HCT116 (cell line): ENCODE measurements around the gene SHISAL1. TPM values are rescaled to one million over a fixed set of nuclear protein-coding genes. Genes with fewer than 3 reads are reported as not detected.

Experiments
- ATAC-seq: fragments of 200-7000 bp; cut with Tn5 transposase; 2 replicates; pipeline ENCODE4 v1.9.1; 2020; ENCODE audit warnings: mild to moderate bottlenecking, moderate library complexity
- BruUV-seq: library from RNA; stranded (reverse); fragments of 400-500 nt; replicated peaks from 2 replicates; lab custom pipeline; 2021; lab: Mats Ljungman, UMichigan
- CTCF ChIA-PET: fragments of 300-600 bp; sonication (Branson Sonifier 250); formaldehyde crosslinking; loops from one replicate; lab custom pipeline; 2021; ENCODE audit warnings: antibody characterized with exemption; lab: Charles Lee
- POLR2A ChIA-PET: fragments of 300-600, 350-600 bp; sonication (Branson Sonifier 250); formaldehyde crosslinking; loops from one replicate; lab custom pipeline; 2021; ENCODE audit warnings: antibody characterized with exemption; lab: Charles Lee
- RAD21 ChIA-PET, 2 experiments: fragments of 300-600 bp; sonication (Branson Sonifier 250); formaldehyde crosslinking; loops; one replicate each; lab custom pipeline; 2023; ENCODE audit warnings: low total read pairs in 2 of 2; ENCODE audit not compliant: uncharacterized antibody in 2 of 2, unreplicated experiment in 2 of 2, low non-redundant PET in 1 of 2; lab: Charles Lee
- DNase-seq: peaks from one replicate; pipeline ENCODE4 v3.0.0-alpha.2; 2010; ENCODE audit warnings: low read depth, low spot score
- H2AFZ ChIP-seq: fragments of 200-600 bp; shearing (Covaris generic), sonication (generic); 2 replicates; pipeline ENCODE4 v1.6.1; 2017; ENCODE audit warnings: low read depth, mixed run types, mixed read lengths, antibody characterized with exemption, low read length; ENCODE audit not compliant: poor library complexity, severe bottlenecking
- H3K27ac ChIP-seq: 2 replicates; pipeline ENCODE4 v1.5.1; 2012; ENCODE audit warnings: low read depth, low read length
- H3K27me3 ChIP-seq: fragments of 200-600 bp; sonication (generic); 2 replicates; pipeline ENCODE4 v1.6.1; 2016; ENCODE audit warnings: mixed run types, low read length, mixed read lengths; ENCODE audit not compliant: insufficient read depth
- H3K36me3 ChIP-seq, 2 experiments: fragments of 200-500 bp in 1 of 2; fragments of 200-600 bp in 1 of 2; sonication (Bioruptor generic) in 1 of 2; sonication (generic) in 1 of 2; 2 replicates each; pipeline versions ENCODE4 v1.5.1 to v1.6.1; 2014 to 2016; ENCODE audit warnings: low read length in 2 of 2, inconsistent platforms in 1 of 2, mixed read lengths in 1 of 2, mixed run types in 1 of 2; ENCODE audit not compliant: insufficient read depth in 2 of 2, control insufficient read depth in 1 of 2
- H3K4me1 ChIP-seq, 2 experiments: fragments of 200-600 bp in 1 of 2; sonication (generic) in 1 of 2; 2 replicates each; pipeline versions ENCODE4 v1.5.1 to v1.6.1; 2012 to 2017; ENCODE audit warnings: low read length in 2 of 2, inconsistent platforms in 1 of 2, mild to moderate bottlenecking in 1 of 2, mixed read lengths in 1 of 2, mixed run types in 1 of 2, moderate library complexity in 1 of 2; ENCODE audit not compliant: insufficient read depth in 2 of 2, control insufficient read depth in 1 of 2
- H3K4me2 ChIP-seq: fragments of 200-600 bp; sonication (generic); 2 replicates; pipeline ENCODE4 v1.6.1; 2017; ENCODE audit warnings: mixed run types, low read length, mixed read lengths
- H3K4me3 ChIP-seq, 2 experiments: fragments of 200-600 bp in 1 of 2; sonication (generic) in 1 of 2; replicated peaks in 1 of 2; 2 replicates each; pipeline ENCODE4 v1.5.1; 2011 to 2016; ENCODE audit warnings: low read length in 2 of 2, control low read depth in 1 of 2, low read depth in 1 of 2, mild to moderate bottlenecking in 1 of 2, mixed read lengths in 1 of 2, mixed run types in 1 of 2
- H3K79me2 ChIP-seq: fragments of 200-600 bp; sonication (generic); 2 replicates; pipeline ENCODE4 v1.6.1; 2017; ENCODE audit warnings: mild to moderate bottlenecking, mixed run types, low read length, moderate library complexity, mixed read lengths; ENCODE audit not compliant: insufficient read depth
- H3K9ac ChIP-seq: fragments of 200-600 bp; sonication (generic); 2 replicates; pipeline ENCODE4 v1.6.1; 2016; ENCODE audit warnings: low read length, mixed read lengths
- H3K9me2 ChIP-seq: fragments of 200-600 bp; sonication (generic), shearing (Covaris generic); 2 replicates; pipeline ENCODE4 v1.6.1; 2017; ENCODE audit warnings: mixed run types, mild to moderate bottlenecking, moderate library complexity; ENCODE audit not compliant: insufficient read depth
- H3K9me3 ChIP-seq, 2 experiments: fragments of 200-500 bp in 1 of 2; fragments of 200-600 bp in 1 of 2; sonication (Bioruptor generic) in 1 of 2; sonication (generic) in 1 of 2; 2 replicates each; pipeline ENCODE4 v1.6.1; 2014 to 2017; ENCODE audit warnings: low read length in 2 of 2, mixed read lengths in 2 of 2, inconsistent platforms in 1 of 2, low read depth in 1 of 2, mild to moderate bottlenecking in 1 of 2, mixed run types in 1 of 2, moderate library complexity in 1 of 2; ENCODE audit not compliant: control insufficient read depth in 1 of 2, insufficient read depth in 1 of 2
- H4K20me1 ChIP-seq: fragments of 200-600 bp; sonication (generic), shearing (Covaris generic); 2 replicates; pipeline ENCODE4 v1.6.1; 2017; ENCODE audit warnings: mixed run types, mild to moderate bottlenecking, moderate library complexity; ENCODE audit not compliant: insufficient read depth
- CBX3 ChIP-seq: IDR thresholded peaks from 2 replicates; pipeline ENCODE4 v1.6.1; 2012; ENCODE audit warnings: low read depth
- CTCF ChIP-seq, 3 experiments: fragments of 200-600 bp in 1 of 3; sonication (generic) in 1 of 3; IDR thresholded peaks in 2 of 3; conservative IDR thresholded peaks in 1 of 3; 2 replicates each; pipeline ENCODE4 v1.5.1; 2012 to 2017; ENCODE audit warnings: low read depth in 2 of 3, low read length in 2 of 3, antibody characterized with exemption in 1 of 3, borderline replicate concordance in 1 of 3, control low read depth in 1 of 3, mild to moderate bottlenecking in 1 of 3, mixed read lengths in 1 of 3, mixed run types in 1 of 3, moderate library complexity in 1 of 3; ENCODE audit not compliant: insufficient read depth in 1 of 3
- ELF1 ChIP-seq: IDR thresholded peaks from 2 replicates; pipeline ENCODE4 v1.6.1; 2012; ENCODE audit warnings: low read depth, borderline replicate concordance
- EZH2phosphoT487 ChIP-seq: fragments of 200-600 bp; IDR thresholded peaks from 2 replicates; pipeline ENCODE4 v1.6.1; 2018; ENCODE audit warnings: antibody characterized with exemption, borderline replicate concordance
- POLR2AphosphoS5 ChIP-seq: IDR thresholded peaks from 2 replicates; pipeline ENCODE4 v1.6.1; 2011; ENCODE audit warnings: mild to moderate bottlenecking, low read depth, low read length, moderate library complexity
- SIN3A ChIP-seq: IDR thresholded peaks from 2 replicates; pipeline ENCODE4 v1.6.1; 2012; ENCODE audit warnings: low read depth
- SP1 ChIP-seq: IDR thresholded peaks from 2 replicates; pipeline ENCODE4 v1.6.1; 2012; ENCODE audit warnings: low read depth
- TCF7L2 ChIP-seq: IDR thresholded peaks from 2 replicates; pipeline ENCODE4 v1.7.0; 2011; ENCODE audit warnings: borderline replicate concordance, inconsistent platforms; ENCODE audit not compliant: insufficient read depth, insufficient read length; ENCODE audit errors: extremely low read depth
- YY1 ChIP-seq: IDR thresholded peaks from 2 replicates; pipeline ENCODE4 v1.6.1; 2011; ENCODE audit warnings: low read length, low read depth, moderate library complexity, mild to moderate bottlenecking; ENCODE audit not compliant: insufficient replicate concordance; ENCODE audit errors: extremely low read depth
- ZBTB33 ChIP-seq: IDR thresholded peaks from 2 replicates; pipeline ENCODE4 v1.6.1; 2011; ENCODE audit warnings: mild to moderate bottlenecking, low read length, moderate library complexity; ENCODE audit not compliant: insufficient replicate concordance; ENCODE audit errors: extremely low read depth
- ZFX ChIP-seq: fragments of 450-650 bp; IDR thresholded peaks from 2 replicates; pipeline ENCODE4 v1.6.1; 2017
- ZNF274 ChIP-seq: fragments of 200-500 bp; sonication (Bioruptor generic); IDR thresholded peaks from 2 replicates; pipeline ENCODE4 v1.6.1; 2014; ENCODE audit warnings: mild to moderate bottlenecking, low read depth, low read length, inconsistent platforms
- intact Hi-C: fragments of 100-400 bp; cut with micrococcal nuclease; formaldehyde crosslinking; loops from 2 replicates; pipeline ENCODE4 v1.10.0; 2022
- total RNA-seq: library from RNA; stranded (reverse); gene quantifications from one replicate; pipeline ENCODE4 v1.2.1, GENCODE V29; 2021; ENCODE audit not compliant: unreplicated experiment
- TF ChIP-seq, protein P1 (sequence below): IDR thresholded peaks from 2 replicates; pipeline ENCODE4 v1.6.1; 2012

SHISAL1 gene
- total RNA-seq, 1 experiment from 2014 or later: not detected

DNA sequence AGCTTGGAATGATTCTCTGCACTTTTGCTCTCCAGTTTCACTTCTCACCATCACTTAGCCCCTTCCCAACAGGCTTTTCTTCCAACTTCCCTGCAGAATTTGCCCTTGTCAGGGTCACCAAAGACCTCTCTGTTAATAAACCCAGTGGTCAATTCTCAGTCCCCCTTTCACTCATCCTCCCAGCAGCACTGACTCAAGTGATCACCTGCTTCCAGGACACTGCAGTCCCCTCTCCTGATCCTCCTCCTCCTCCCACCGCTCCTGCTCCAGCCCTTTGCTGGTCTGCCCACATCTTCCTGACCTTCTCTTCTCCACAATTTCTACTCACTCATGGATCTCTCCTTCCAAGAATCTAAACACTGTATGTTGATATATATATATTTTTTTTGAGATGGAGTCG, 57.9 kb downstream of the SHISAL1 start:
- peaks cover 3% of the 10 kb centered on the region; the same call in 1 of the 2 replicates for H3K27me3 ChIP-seq
- no peaks in the 10 kb centered on the region for H3K4me1 ChIP-seq
- intact Hi-C loops: no loop called here
- ChIA-PET POLR2A (no interaction called here), CTCF (no interaction called here), RAD21 (no interaction called here)
- H3K9me3 ChIP-seq: no peaks in the 10 kb centered on the region
- no peak overlapping the region for H3K27ac ChIP-seq
- no peaks in the 10 kb centered on the region for H4K20me1 ChIP-seq
- no peak overlapping the region for H2AFZ ChIP-seq
- BruUV-seq: no TSS peak
- no peaks in the 10 kb centered on the region for H3K36me3 ChIP-seq
- H3K9ac ChIP-seq: no peak overlapping the region
- TF ChIP-seq TCF7L2: no peak
- TF ChIP-seq SIN3A: no peak
- no peak for TF ChIP-seq SP1
- TF ChIP-seq EZH2phosphoT487: no peak
- no peak for TF ChIP-seq ZNF274
- TF ChIP-seq ZBTB33: no peak
- TF ChIP-seq ZFX: no peak
- TF ChIP-seq, protein P1, sequence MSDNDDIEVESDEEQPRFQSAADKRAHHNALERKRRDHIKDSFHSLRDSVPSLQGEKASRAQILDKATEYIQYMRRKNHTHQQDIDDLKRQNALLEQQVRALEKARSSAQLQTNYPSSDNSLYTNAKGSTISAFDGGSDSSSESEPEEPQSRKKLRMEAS: no peak
- no peak for TF ChIP-seq YY1
- TF ChIP-seq ELF1: no peak
- TF ChIP-seq CBX3: no peak
- no peak for TF ChIP-seq CTCF (IDR thresholded peaks at IDR 0.05 in 2 of 3, conservative IDR thresholded peaks at IDR 0.05 in 1 of 3; ENCODE audit: borderline replicate concordance in 1 of 3, insufficient read depth in 1 of 3, low read depth in 2 of 3, low read length in 2 of 3)
- no peak for TF ChIP-seq POLR2AphosphoS5
- no peak overlapping the region for H3K4me3 ChIP-seq
- H3K9me2 ChIP-seq: no peaks in the 10 kb centered on the region
- DNase-seq (no peak), ATAC-seq (no peak)
- no peak overlapping the region for H3K4me2 ChIP-seq
- no peaks in the 10 kb centered on the region for H3K79me2 ChIP-seq
